HG02973 (cell line): ENCODE results near the gene SLC6A8.

Experiments
- ATAC-seq: cut with Tn5 transposase; IDR thresholded peaks from one replicate; pipeline ENCODE4 v1.9.1; 2021; ENCODE audit warnings: moderate library complexity; ENCODE audit not compliant: unreplicated experiment

Gene SLC6A8

GRCh38 chrX:153647461-153648357 is 40.0 kb upstream of the SLC6A8 start:
- no peak for ATAC-seq

DNA sequence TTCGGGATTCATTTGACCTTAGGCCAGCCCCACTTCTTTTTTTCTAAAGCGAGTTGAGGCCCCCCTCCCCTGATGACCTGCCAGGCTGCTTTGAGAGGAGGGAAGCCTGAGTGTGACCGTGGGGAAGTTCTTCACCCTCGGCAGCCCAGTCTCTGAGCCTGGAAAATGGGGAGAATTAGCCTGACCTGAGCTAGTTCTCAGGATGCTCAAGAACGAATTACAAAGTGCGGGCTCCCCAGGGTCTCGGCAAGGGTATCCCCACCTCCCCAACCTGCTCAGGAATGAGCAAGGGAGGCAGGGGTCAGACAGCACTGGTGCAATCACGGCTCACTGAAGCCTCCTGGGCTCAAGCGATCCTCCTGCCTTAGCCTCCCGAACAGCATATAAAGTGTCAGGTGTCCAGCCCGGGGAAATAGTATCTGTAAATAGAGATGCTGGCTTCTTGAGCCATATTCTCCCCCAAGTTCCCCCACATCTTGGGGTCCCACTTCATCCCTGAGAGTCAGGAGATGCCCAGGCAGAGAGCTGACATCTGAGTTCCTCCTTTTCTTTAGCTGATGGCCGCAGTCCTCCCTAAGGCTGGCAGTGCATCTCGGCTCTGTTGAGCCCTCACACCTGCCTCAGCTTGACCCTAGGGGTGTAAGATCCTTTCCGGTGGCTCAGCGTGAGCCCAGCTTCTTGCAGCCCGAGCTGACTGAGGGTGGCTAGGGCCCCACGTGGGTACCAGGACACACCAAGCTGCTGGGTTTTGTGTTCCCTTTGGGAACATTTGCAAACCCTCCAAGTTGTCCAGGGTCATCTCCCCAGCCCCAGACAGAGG is 39.2 kb upstream of the SLC6A8 start:
- no peak for ATAC-seq

GRCh38 chrX:153649178-153649914 is 38.4 kb upstream of the SLC6A8 start:
- ATAC-seq, result no peak

DNA sequence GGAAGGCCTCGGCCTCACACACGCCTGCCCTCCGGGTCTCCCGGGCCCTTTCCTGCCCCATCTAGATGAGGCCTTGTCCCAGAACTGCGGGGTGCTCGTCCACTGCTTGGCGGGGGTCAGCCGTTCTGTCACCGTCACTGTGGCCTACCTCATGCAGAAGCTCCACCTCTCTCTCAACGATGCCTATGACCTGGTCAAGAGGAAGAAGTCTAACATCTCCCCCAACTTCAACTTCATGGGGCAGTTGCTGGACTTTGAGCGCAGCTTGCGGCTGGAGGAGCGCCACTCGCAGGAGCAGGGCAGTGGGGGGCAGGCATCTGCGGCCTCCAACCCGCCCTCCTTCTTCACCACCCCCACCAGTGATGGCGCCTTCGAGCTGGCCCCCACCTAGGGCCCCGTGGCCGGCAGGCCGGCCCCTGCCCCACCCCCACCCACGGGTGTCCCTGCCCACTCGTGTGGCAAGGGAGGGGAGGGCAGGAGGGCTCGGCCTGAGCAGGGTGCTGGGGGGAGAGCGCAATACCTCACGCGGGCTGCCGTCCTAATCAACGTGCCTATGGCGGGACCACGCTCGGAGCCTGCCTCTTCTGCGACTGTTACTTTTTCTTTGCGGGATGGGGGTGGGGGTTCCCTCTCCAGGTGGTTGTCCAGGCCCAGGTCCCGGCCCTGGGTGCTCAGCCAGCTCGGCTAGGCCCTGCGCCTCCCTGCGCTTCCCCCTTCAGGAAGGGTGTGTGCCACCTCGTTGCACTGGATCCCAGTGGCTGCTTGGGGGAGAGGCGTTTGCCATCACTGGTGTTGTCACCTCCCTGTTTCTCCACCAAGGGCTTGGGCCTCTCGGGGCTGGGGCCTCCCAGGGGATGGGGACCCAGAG is 37.6 kb upstream of the SLC6A8 start:
- no peak for ATAC-seq

DNA sequence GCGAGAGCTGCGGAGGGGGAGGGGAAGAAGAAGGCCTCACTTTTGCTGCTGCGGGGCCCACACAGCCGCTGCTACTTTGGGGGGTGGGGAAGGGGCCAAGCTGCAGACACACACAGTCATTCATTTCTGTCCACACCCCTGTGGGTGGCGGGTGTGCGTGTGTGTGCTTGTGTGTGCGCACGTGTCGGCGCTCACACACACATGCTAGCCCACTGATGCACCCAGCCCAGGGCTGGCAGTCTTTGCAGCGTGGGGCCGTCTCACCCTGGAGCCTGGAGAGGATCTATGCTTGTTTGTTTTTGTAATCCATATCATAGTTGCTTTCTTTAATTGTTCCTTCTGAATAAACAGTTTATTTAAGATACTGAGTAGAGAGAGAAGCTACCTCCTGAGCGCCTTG is 36.8 kb upstream of the SLC6A8 start:
- no peak for ATAC-seq

- ATAC-seq, result no peak
Measured at GRCh38 chrX:153651540-153652079, 36.1 kb upstream of the SLC6A8 start.

GRCh38 chrX:153653556-153653955 is 34.2 kb upstream of the SLC6A8 start:
- no peak for ATAC-seq

DNA sequence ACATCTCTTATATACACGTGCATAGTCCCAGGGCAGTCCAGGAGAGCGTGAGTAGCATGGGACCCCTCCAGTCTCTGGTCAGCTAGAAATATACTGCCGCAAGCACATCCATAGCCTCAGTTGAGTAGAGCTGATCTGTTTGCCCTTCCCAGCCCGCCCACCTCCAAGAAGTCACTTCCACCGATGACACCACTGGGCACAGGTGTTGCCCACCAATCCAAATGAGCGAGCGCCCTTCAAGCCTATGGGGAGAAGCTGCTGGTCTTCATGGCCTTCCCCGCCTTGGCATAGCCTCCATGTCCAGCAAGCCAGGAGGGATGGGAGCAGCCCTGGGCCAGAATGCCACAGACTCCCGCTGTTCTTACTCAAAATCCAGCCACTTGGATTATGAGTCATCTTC is 30.6 kb upstream of the SLC6A8 start:
- no peak for ATAC-seq

- ATAC-seq, result no peak
Measured at GRCh38 chrX:153659268-153659667, 28.5 kb upstream of the SLC6A8 start.

GRCh38 chrX:153662266-153662665 is 25.5 kb upstream of the SLC6A8 start:
- ATAC-seq, result no peak

GRCh38 chrX:153665726-153666306 is 21.9 kb upstream of the SLC6A8 start:
- ATAC-seq, result no peak

GRCh38 chrX:153667281-153667955 is 20.3 kb upstream of the SLC6A8 start:
- no peak for ATAC-seq

DNA sequence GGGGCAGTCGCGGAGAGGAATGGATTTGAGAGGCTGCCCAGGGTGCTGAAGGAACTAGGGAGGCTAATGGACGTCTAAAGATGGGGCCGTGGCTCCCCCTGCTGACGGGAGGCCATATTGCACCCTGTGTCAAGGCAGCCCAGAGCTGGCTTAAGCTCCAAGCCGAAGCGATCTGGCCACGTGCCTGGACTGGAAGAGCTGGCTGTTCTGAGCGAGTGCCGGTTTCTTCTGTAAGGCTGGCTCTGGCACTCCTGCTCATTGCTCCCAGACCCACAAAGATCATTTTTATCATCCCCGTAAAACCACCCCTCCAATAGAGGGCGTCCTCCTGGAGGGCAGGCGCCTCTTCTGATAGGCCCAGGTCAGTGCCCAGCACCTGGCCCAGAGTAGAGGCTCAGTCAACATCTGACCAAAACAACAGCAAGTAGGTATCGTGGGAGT is 19.8 kb upstream of the SLC6A8 start:
- peak; percentile 60 for ATAC-seq

- no peak for ATAC-seq
Measured at GRCh38 chrX:153668423-153669173, 19.1 kb upstream of the SLC6A8 start.

DNA sequence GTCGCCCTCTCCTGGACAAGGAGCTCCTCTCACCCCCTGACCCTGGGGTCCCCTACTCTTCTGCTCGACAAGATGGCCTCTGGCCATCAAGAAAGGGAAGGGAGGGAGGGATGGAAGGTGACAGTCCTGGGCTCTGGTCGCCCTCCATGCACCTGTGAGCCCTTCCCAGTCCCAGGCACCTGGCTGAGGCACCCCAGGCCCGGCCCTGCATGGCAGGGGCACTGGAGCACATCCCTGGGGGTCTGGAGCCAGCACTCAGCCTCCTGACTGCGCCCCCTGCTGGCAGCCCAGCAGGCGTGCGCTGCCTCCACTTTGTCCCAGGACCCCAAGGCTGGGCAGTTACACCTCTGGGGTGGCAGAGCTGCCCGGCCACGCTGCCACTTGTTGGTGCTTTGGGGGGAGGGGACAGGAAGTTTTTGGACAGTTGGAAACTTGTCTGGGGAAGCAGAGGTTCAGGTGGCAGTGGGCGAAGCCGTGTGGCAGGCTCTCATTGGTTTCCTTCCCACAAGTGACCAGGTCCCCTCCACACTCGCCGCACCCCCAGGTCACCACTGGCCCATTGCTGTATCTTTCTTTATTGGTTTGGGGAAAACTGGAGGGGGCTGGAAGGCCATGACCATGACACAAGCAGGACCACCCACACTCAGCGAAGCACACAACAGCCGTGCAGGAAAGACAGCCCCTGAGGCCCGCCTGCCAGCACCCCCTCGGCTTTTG is 18.4 kb upstream of the SLC6A8 start:
- no peak for ATAC-seq

- no peak for ATAC-seq
Measured at GRCh38 chrX:153669901-153670731, 17.6 kb upstream of the SLC6A8 start.
